H9 (cell line): ENCODE data around the gene ZSWIM4. TPM values are rescaled to one million over a fixed set of nuclear protein-coding genes. Genes with fewer than 3 reads are reported as not detected.

Source experiments
- DNase-seq: peaks from one replicate; pipeline ENCODE4 v3.0.0-alpha.2; 2017
- H2AFZ ChIP-seq: one replicate; pipeline ENCODE4 v1.6.1; 2013; ENCODE audit warnings: mild to moderate bottlenecking, low read length, control low read depth, moderate library complexity
- H2AK5ac ChIP-seq: 2 replicates; pipeline ENCODE4 v1.6.1; 2013; ENCODE audit warnings: low read length, control low read depth, mixed read lengths; ENCODE audit not compliant: insufficient read length
- H2BK120ac ChIP-seq: one replicate; pipeline ENCODE4 v1.6.1; 2013; ENCODE audit warnings: low read depth, mild to moderate bottlenecking, low read length, control low read depth, inconsistent platforms; ENCODE audit not compliant: poor library complexity, severe bottlenecking
- H2BK12ac ChIP-seq: 2 replicates; pipeline ENCODE4 v1.6.1; 2013; ENCODE audit warnings: low read length, control low read depth, mixed read lengths, low read depth; ENCODE audit not compliant: insufficient read length
- H2BK15ac ChIP-seq: 2 replicates; pipeline ENCODE4 v1.6.1; 2013; ENCODE audit warnings: low read depth, low read length, control low read depth
- H2BK20ac ChIP-seq: one replicate; pipeline ENCODE4 v1.6.1; 2013; ENCODE audit warnings: low read depth, mild to moderate bottlenecking, low read length, control low read depth, inconsistent platforms; ENCODE audit not compliant: poor library complexity, severe bottlenecking
- H2BK5ac ChIP-seq: 2 replicates; pipeline ENCODE4 v1.6.1; 2013; ENCODE audit warnings: low read length, control low read depth, mixed read lengths; ENCODE audit not compliant: insufficient read length
- H3K14ac ChIP-seq: 2 replicates; pipeline ENCODE4 v1.6.1; 2013; ENCODE audit warnings: low read length, control low read depth; ENCODE audit not compliant: insufficient read depth
- H3K18ac ChIP-seq: 2 replicates; pipeline ENCODE4 v1.6.1; 2013; ENCODE audit warnings: low read depth, mild to moderate bottlenecking, mixed read lengths, low read length, control low read depth; ENCODE audit not compliant: insufficient read length
- H3K23ac ChIP-seq: 2 replicates; pipeline ENCODE4 v1.6.1; 2013; ENCODE audit warnings: low read length, control low read depth, mixed read lengths, low read depth; ENCODE audit not compliant: insufficient read length
- H3K23me2 ChIP-seq: 2 replicates; pipeline ENCODE4 v1.6.1; 2013; ENCODE audit warnings: low read depth, mild to moderate bottlenecking, mixed read lengths, low read length, control low read depth; ENCODE audit not compliant: insufficient read length, poor library complexity, severe bottlenecking
- H3K27ac ChIP-seq: 2 replicates; pipeline ENCODE4 v1.5.1; 2013; ENCODE audit warnings: low read length, control low read depth, mixed read lengths, low read depth; ENCODE audit not compliant: insufficient read length
- H3K27me3 ChIP-seq: 2 replicates; pipeline ENCODE4 v1.6.1; 2013; ENCODE audit warnings: low read length, control low read depth, inconsistent platforms; ENCODE audit not compliant: insufficient read depth
- H3K4ac ChIP-seq: 2 replicates; pipeline ENCODE4 v1.6.1; 2013; ENCODE audit warnings: low read depth, mild to moderate bottlenecking, control low read depth, inconsistent platforms, low read length, moderate library complexity
- H3K4me1 ChIP-seq: 2 replicates; pipeline ENCODE4 v1.6.1; 2013; ENCODE audit warnings: low read length, control low read depth, inconsistent platforms; ENCODE audit not compliant: insufficient read depth
- H3K4me2 ChIP-seq: 2 replicates; pipeline ENCODE4 v1.6.1; 2013; ENCODE audit warnings: low read length, control low read depth, mixed read lengths; ENCODE audit not compliant: insufficient read length, insufficient read depth
- H3K56ac ChIP-seq: 2 replicates; pipeline ENCODE4 v1.6.1; 2013; ENCODE audit warnings: low read depth, mild to moderate bottlenecking, mixed read lengths, low read length, control low read depth; ENCODE audit not compliant: insufficient read length
- H3K79me1 ChIP-seq: 2 replicates; pipeline ENCODE4 v1.6.1; 2013; ENCODE audit warnings: low read depth, mild to moderate bottlenecking, moderate library complexity, low read length, control low read depth, inconsistent platforms; ENCODE audit not compliant: insufficient read depth, poor library complexity, severe bottlenecking
- H3K79me2 ChIP-seq: 2 replicates; pipeline ENCODE4 v1.6.1; 2013; ENCODE audit warnings: low read length, control low read depth, inconsistent platforms; ENCODE audit not compliant: insufficient read depth
- H3K9ac ChIP-seq: 2 replicates; pipeline ENCODE4 v1.6.1; 2013; ENCODE audit warnings: low read length, control low read depth, mixed read lengths; ENCODE audit not compliant: insufficient read length; ENCODE audit errors: extremely low read depth
- H3K9me3 ChIP-seq: one replicate; pipeline ENCODE4 v1.6.1; 2013; ENCODE audit warnings: low read depth, low read length, inconsistent platforms; ENCODE audit not compliant: control insufficient read depth
- H3T11ph ChIP-seq: one replicate; pipeline ENCODE4 v1.6.1; 2013; ENCODE audit warnings: mild to moderate bottlenecking, low read length, control low read depth, inconsistent platforms
- H4K20me1 ChIP-seq: one replicate; pipeline ENCODE4 v1.6.1; 2013; ENCODE audit not compliant: control insufficient read depth, insufficient read length, insufficient read depth
- H4K5ac ChIP-seq: 2 replicates; pipeline ENCODE4 v1.6.1; 2013; ENCODE audit warnings: low read depth, mild to moderate bottlenecking, mixed read lengths, low read length, control low read depth; ENCODE audit not compliant: insufficient read length
- H4K8ac ChIP-seq: replicated peaks from 2 replicates; pipeline ENCODE4 v1.6.1; 2013; ENCODE audit warnings: low read length, control low read depth, mixed read lengths, low read depth; ENCODE audit not compliant: insufficient read length
- H4K91ac ChIP-seq: 2 replicates; pipeline ENCODE4 v1.6.1; 2013; ENCODE audit warnings: low read depth, mild to moderate bottlenecking, moderate library complexity, mixed read lengths, low read length, control low read depth; ENCODE audit not compliant: insufficient read length
- H3K27ac Mint-ChIP-seq, 3 experiments: 2 replicates in 2 of 3; 3 replicates in 1 of 3; pipeline ENCODE4 v1.8.0; 2020 to 2021; ENCODE audit warnings: mixed read lengths in 3 of 3, mild to moderate bottlenecking in 1 of 3, moderate library complexity in 1 of 3
- H3K27me3 Mint-ChIP-seq: 2 replicates; pipeline ENCODE4 v1.8.0; 2021; ENCODE audit warnings: low read depth, mild to moderate bottlenecking, moderate library complexity, mixed read lengths
- H3K36me3 Mint-ChIP-seq, 3 experiments: 2 replicates in 2 of 3; 3 replicates in 1 of 3; pipeline ENCODE4 v1.8.0; 2020 to 2021; ENCODE audit warnings: low read depth in 3 of 3, mixed read lengths in 3 of 3; ENCODE audit not compliant: insufficient read depth in 1 of 3
- H3K4me1 Mint-ChIP-seq, 2 experiments: 2 replicates each; pipeline ENCODE4 v1.8.0; 2020; ENCODE audit warnings: mixed read lengths in 2 of 2
- H3K4me3 Mint-ChIP-seq, 2 experiments: 2 replicates in 1 of 2; 3 replicates in 1 of 2; pipeline ENCODE4 v1.8.0; 2020 to 2021; ENCODE audit warnings: mild to moderate bottlenecking in 2 of 2, mixed read lengths in 2 of 2, moderate library complexity in 1 of 2
- H3K9me3 Mint-ChIP-seq, 2 experiments: 2 replicates in 1 of 2; 3 replicates in 1 of 2; pipeline ENCODE4 v1.8.0; 2020; ENCODE audit warnings: mild to moderate bottlenecking in 2 of 2, mixed read lengths in 2 of 2, moderate library complexity in 1 of 2
- WGBS: extraction: QIAGEN DNeasy Blood & Tissue Kit; methylation state at CpG from one replicate; pipeline ENCODE4 v1.1.7; 2013; ENCODE audit warnings: missing lambda C conversion rate, low lambda C conversion rate, mixed read lengths; ENCODE audit not compliant: insufficient read length; ENCODE audit errors: extremely low coverage; 5-methylcytosine and 5-hydroxymethylcytosine counted together
- total RNA-seq: library from RNA; stranded (reverse); gene quantifications from 2 replicates; pipeline ENCODE4 v1.2.1, GENCODE V29; 2021
- TF ChIP-seq, protein P1 (sequence below): fragments of 200-600 bp; sonication (generic); conservative IDR thresholded peaks from 3 replicates; pipeline ENCODE4 v1.8.0; 2021; ENCODE audit warnings: antibody characterized with exemption, mild to moderate bottlenecking

Gene ZSWIM4
- total RNA-seq, 1 experiment from 2014 or later = 50.7 TPM

DNA sequence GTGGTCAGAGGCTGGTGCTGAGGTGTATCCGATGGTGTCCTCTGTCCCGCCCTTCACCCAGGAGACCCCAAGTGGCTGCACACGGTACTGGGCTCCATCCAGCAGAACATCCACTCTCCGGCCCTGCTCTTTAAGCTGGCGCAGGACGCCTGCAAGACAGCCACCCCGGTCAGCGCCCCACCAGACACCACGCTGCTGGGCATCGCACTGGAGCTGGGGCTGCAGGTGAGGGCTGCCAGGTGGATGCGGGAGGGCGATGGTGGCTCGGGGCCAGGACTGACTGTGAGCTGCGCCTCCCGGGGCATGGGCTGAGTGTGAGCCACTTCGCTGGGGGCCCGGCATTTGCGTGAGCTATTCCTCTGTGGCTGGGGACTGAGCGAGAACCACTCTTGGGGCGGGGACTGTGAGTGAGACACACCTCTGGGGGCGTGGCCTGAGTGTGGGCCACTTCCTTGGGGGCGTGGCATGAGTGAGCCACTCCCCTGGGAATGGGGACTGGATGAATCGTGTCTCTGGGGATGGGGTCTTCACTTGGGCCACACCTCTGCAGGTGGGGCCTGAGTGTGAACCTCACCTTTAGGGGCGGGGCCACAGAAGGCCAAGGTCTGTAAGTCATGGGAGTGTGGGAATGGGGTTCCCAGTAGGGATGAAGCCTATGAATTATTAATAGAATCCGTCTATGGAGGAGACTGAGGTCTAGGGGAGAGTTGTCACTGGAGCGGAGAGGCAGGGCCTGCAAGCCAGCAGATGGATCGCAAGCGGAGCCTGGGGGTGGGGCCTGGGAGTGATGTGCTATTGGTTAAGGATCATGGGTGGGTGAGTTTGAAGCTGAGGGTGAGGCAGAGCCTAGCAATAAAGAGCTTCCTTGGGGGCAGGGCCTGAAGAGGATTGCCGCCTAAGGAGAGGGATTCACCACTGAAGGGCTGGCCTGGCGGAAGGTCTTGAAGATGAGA, 30.5 kb downstream of the ZSWIM4 start:
- Mint-ChIP-seq H3K27ac (peak overlapping the region; percentile 46 to 95 (median 93); a peak in 5 of 7 replicates), H3K4me1 (peaks cover 10 to 25% of the 10 kb centered on the region in 2 experiments), H3K9me3 (no peaks in the 10 kb centered on the region), H3K27me3 (no peaks in the 10 kb centered on the region; the same call in 1 of the 2 replicates), H3K4me3 (peak overlapping the region in 1 of 2 experiments; percentile 58; a peak in 3 of 5 replicates), H3K36me3 (peaks cover 34 to 80% (median 67%) of the 10 kb centered on the region in 3 experiments)
- no peak overlapping the region for H3K4me2 ChIP-seq
- H2BK5ac ChIP-seq = no peak overlapping the region
- no peak overlapping the region for H3K4ac ChIP-seq
- no peak overlapping the region for H3K9ac ChIP-seq
- H4K91ac ChIP-seq = no peak overlapping the region
- no CpG with 5 or more reads among the region's 30 CpGs for WGBS
- no peak overlapping the region for H3K23ac ChIP-seq
- no peak overlapping the region for H3K18ac ChIP-seq
- no peak overlapping the region for H2BK12ac ChIP-seq
- H3K4me1 ChIP-seq = no peaks in the 10 kb centered on the region
- no peak overlapping the region for H2AK5ac ChIP-seq
- H2BK20ac ChIP-seq = no peak overlapping the region
- H3T11ph ChIP-seq = no peak overlapping the region
- no peak overlapping the region for H3K14ac ChIP-seq
- no peaks in the 10 kb centered on the region for H4K20me1 ChIP-seq
- H4K5ac ChIP-seq = no peak overlapping the region
- H3K79me2 ChIP-seq = no peaks in the 10 kb centered on the region
- TF ChIP-seq, protein P1, sequence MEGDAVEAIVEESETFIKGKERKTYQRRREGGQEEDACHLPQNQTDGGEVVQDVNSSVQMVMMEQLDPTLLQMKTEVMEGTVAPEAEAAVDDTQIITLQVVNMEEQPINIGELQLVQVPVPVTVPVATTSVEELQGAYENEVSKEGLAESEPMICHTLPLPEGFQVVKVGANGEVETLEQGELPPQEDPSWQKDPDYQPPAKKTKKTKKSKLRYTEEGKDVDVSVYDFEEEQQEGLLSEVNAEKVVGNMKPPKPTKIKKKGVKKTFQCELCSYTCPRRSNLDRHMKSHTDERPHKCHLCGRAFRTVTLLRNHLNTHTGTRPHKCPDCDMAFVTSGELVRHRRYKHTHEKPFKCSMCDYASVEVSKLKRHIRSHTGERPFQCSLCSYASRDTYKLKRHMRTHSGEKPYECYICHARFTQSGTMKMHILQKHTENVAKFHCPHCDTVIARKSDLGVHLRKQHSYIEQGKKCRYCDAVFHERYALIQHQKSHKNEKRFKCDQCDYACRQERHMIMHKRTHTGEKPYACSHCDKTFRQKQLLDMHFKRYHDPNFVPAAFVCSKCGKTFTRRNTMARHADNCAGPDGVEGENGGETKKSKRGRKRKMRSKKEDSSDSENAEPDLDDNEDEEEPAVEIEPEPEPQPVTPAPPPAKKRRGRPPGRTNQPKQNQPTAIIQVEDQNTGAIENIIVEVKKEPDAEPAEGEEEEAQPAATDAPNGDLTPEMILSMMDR = peak; percentile 49; the same call in 1 of the 3 replicates
- H3K56ac ChIP-seq = no peak overlapping the region
- no peaks in the 10 kb centered on the region for H3K27me3 ChIP-seq
- H3K9me3 ChIP-seq = no peaks in the 10 kb centered on the region
- H3K79me1 ChIP-seq = no peaks in the 10 kb centered on the region
- H2BK120ac ChIP-seq = no peak overlapping the region
- H4K8ac ChIP-seq = no peak overlapping the region
- no peak overlapping the region for H3K27ac ChIP-seq
- H3K23me2 ChIP-seq = no peaks in the 10 kb centered on the region
- no peak overlapping the region for H2AFZ ChIP-seq
- no peak overlapping the region for H2BK15ac ChIP-seq
- peak; percentile 93 for DNase-seq
